OCI-LY7 (cell line): ENCODE measurements around the gene PIGN. TPM values are rescaled to one million over a fixed set of nuclear protein-coding genes. Genes with fewer than 3 reads are reported as not detected.

ENCODE experiments used
- BruUV-seq: library from RNA; stranded (reverse); fragments of 400-500 nt; replicated peaks from 2 replicates; lab custom pipeline; 2021; lab: Mats Ljungman, UMichigan
- CTCF ChIA-PET: fragments of 300-600 bp; sonication (Branson Sonifier 250); formaldehyde crosslinking; loops from one replicate; lab custom pipeline; 2022; ENCODE audit warnings: antibody characterized with exemption; ENCODE audit not compliant: unreplicated experiment; lab: Charles Lee
- POLR2A ChIA-PET: fragments of 300-600 bp; sonication (Branson Sonifier 250); formaldehyde crosslinking; loops from one replicate; lab custom pipeline; 2022; ENCODE audit warnings: antibody characterized with exemption; lab: Charles Lee
- DNase-seq: peaks from one replicate; pipeline ENCODE4 v3.0.0-alpha.2; 2015; ENCODE audit warnings: low spot score
- H2AFZ ChIP-seq: fragments of 200-600 bp; sonication (generic), shearing (Covaris generic); 2 replicates; pipeline ENCODE4 v1.6.1; 2014; ENCODE audit warnings: mild to moderate bottlenecking, antibody characterized with exemption, low read length, moderate library complexity
- H3K27ac ChIP-seq: fragments of 200-600 bp; sonication (generic); 2 replicates; pipeline ENCODE4 v1.5.1; 2014; ENCODE audit warnings: mixed run types, low read depth, mild to moderate bottlenecking, moderate library complexity, low read length, inconsistent platforms; ENCODE audit not compliant: poor library complexity, severe bottlenecking
- H3K36me3 ChIP-seq: fragments of 200-600 bp; sonication (generic); 2 replicates; pipeline ENCODE4 v1.6.1; 2014; ENCODE audit warnings: mild to moderate bottlenecking, antibody characterized with exemption, low read length, moderate library complexity, mixed read lengths; ENCODE audit not compliant: insufficient read depth
- H3K4me1 ChIP-seq: fragments of 200-600 bp; sonication (generic); 2 replicates; pipeline ENCODE4 v1.5.1; 2014; ENCODE audit warnings: mild to moderate bottlenecking, low read length; ENCODE audit not compliant: insufficient read depth, poor library complexity, severe bottlenecking
- H3K4me2 ChIP-seq: fragments of 200-600 bp; sonication (generic); 2 replicates; pipeline ENCODE4 v1.6.1; 2014; ENCODE audit warnings: mild to moderate bottlenecking, low read length
- H3K4me3 ChIP-seq: fragments of 200-600 bp; sonication (generic); 2 replicates; pipeline ENCODE4 v1.5.1; 2014; ENCODE audit warnings: mild to moderate bottlenecking, low read depth, low read length; ENCODE audit not compliant: poor library complexity, severe bottlenecking
- H3K79me2 ChIP-seq: fragments of 200-600 bp; sonication (generic); 2 replicates; pipeline ENCODE4 v1.6.1; 2016; ENCODE audit warnings: low read depth, mild to moderate bottlenecking, low read length, moderate library complexity, mixed read lengths; ENCODE audit not compliant: insufficient read depth
- H3K9me2 ChIP-seq: fragments of 200-600 bp; sonication (generic); 2 replicates; pipeline ENCODE4 v1.6.1; 2016; ENCODE audit warnings: mild to moderate bottlenecking, low read length, mixed read lengths; ENCODE audit not compliant: insufficient read depth
- H3K9me3 ChIP-seq: fragments of 200-600 bp; sonication (generic); 2 replicates; pipeline ENCODE4 v1.6.1; 2014; ENCODE audit warnings: mild to moderate bottlenecking, mixed run types, low read length, mixed read lengths
- H4K20me1 ChIP-seq: fragments of 200-600 bp; sonication (generic); 2 replicates; pipeline ENCODE4 v1.6.1; 2014; ENCODE audit warnings: mild to moderate bottlenecking, antibody characterized with exemption, low read length, moderate library complexity, mixed read lengths; ENCODE audit not compliant: insufficient read depth
- EZH2phosphoT487 ChIP-seq: fragments of 200-600 bp; sonication (generic); IDR thresholded peaks from 2 replicates; pipeline ENCODE4 v1.6.1; 2018; ENCODE audit warnings: low read depth, borderline replicate concordance, mild to moderate bottlenecking, mixed run types, antibody characterized with exemption, low read length, moderate library complexity, mixed read lengths
- intact Hi-C: fragments of 100-400 bp; cut with micrococcal nuclease; formaldehyde crosslinking; loops from one replicate; pipeline ENCODE4 v1.10.0; 2022; ENCODE audit not compliant: unreplicated experiment
- total RNA-seq, 2 experiments: library from RNA; depleted of rRNA in 1 of 2; stranded (reverse); fragments of >200 nt in 1 of 2; shearing (Covaris generic) in 1 of 2; gene quantifications; 2 replicates each; pipeline ENCODE4 v1.2.3, GENCODE V29; 2014 to 2022
- TF ChIP-seq, protein P1 (sequence below): fragments of 200-600 bp; sonication (generic); conservative IDR thresholded peaks from 2 replicates; pipeline ENCODE4 v1.5.1; 2014; ENCODE audit warnings: mild to moderate bottlenecking, antibody characterized with exemption, low read length, moderate library complexity, mixed read lengths

The PIGN gene
- total RNA-seq, 2 experiments from 2014 or later, result 10.9 to 23.7 TPM

DNA sequence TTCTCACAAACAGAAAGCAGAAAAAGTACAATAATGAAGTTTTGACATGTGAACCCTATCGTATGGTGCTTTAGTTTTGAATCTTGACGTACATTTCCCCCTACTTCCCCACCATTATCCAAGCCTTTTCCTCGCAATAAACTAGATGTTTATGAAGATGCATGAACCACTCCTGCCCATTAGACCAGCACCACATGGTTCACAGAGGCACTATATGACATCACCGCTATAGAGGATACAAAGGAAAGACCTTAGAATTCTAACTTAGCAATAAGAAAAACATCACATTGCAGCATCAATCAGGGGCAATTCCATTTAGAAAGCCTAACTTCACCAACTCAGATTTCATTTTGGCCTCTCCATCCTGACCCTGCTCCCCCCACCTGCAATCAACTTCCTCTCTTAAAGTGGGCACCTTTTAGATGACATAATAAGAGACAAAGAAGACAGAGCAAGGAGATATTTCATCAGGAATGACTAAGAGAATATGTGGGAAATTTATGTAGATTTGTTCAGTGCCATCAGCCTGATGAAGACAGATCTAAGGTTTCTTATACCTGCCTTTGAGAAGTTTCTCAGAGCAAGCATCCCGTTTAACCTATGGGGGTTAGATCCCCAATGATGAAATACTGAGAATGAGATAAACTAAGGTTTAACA, 124.9 kb downstream of the PIGN start:
- ChIA-PET POLR2A (no interaction called here), CTCF (no interaction called here)
- no peaks in the 10 kb centered on the region for H3K9me3 ChIP-seq
- H3K4me3 ChIP-seq, result no peak overlapping the region
- no peaks in the 10 kb centered on the region for H3K4me1 ChIP-seq
- no peak for DNase-seq
- no peaks in the 10 kb centered on the region for H3K9me2 ChIP-seq
- H3K4me2 ChIP-seq, result no peak overlapping the region
- no peaks in the 10 kb centered on the region for H3K79me2 ChIP-seq
- H3K27ac ChIP-seq, result no peak overlapping the region
- no TSS peak for BruUV-seq
- intact Hi-C loops, result no loop called here
- TF ChIP-seq EZH2phosphoT487, result no peak
- TF ChIP-seq, protein P1, sequence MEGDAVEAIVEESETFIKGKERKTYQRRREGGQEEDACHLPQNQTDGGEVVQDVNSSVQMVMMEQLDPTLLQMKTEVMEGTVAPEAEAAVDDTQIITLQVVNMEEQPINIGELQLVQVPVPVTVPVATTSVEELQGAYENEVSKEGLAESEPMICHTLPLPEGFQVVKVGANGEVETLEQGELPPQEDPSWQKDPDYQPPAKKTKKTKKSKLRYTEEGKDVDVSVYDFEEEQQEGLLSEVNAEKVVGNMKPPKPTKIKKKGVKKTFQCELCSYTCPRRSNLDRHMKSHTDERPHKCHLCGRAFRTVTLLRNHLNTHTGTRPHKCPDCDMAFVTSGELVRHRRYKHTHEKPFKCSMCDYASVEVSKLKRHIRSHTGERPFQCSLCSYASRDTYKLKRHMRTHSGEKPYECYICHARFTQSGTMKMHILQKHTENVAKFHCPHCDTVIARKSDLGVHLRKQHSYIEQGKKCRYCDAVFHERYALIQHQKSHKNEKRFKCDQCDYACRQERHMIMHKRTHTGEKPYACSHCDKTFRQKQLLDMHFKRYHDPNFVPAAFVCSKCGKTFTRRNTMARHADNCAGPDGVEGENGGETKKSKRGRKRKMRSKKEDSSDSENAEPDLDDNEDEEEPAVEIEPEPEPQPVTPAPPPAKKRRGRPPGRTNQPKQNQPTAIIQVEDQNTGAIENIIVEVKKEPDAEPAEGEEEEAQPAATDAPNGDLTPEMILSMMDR, result no peak
- no peak overlapping the region for H2AFZ ChIP-seq
- no peaks in the 10 kb centered on the region for H4K20me1 ChIP-seq
- no peaks in the 10 kb centered on the region for H3K36me3 ChIP-seq

DNA sequence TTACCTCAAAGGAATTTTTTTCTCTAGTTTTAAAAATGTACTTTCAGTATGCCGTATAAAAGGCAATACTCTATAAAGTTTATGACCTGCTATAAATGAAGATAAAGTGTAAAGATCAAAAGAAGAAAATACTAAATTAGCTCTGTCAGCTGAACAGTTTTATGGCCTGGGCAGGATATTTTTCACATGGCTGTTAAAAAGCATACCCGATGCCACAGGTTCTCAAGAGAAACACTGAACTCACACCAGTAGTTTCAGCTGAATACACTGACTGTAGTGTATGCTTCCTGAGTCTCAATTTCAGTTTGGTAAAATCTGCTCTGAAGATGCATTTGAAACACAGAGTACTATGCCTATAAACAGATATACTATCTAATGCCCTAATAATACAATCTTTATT, 126.0 kb downstream of the PIGN start:
- Histone ChIP-seq H3K79me2 (no peaks in the 10 kb centered on the region), H2AFZ (no peak overlapping the region), H3K4me2 (no peak overlapping the region), H3K4me3 (no peak overlapping the region), H3K27ac (no peak overlapping the region), H3K9me3 (no peaks in the 10 kb centered on the region), H3K4me1 (no peaks in the 10 kb centered on the region), H4K20me1 (no peaks in the 10 kb centered on the region), H3K9me2 (no peaks in the 10 kb centered on the region), H3K36me3 (no peaks in the 10 kb centered on the region)
- ChIA-PET CTCF (no interaction called here), POLR2A (no interaction called here)
- intact Hi-C loops, result no loop called here
- TF ChIP-seq EZH2phosphoT487, result no peak
- TF ChIP-seq, protein P1, result no peak
- no TSS peak for BruUV-seq
- DNase-seq, result no peak

DNA sequence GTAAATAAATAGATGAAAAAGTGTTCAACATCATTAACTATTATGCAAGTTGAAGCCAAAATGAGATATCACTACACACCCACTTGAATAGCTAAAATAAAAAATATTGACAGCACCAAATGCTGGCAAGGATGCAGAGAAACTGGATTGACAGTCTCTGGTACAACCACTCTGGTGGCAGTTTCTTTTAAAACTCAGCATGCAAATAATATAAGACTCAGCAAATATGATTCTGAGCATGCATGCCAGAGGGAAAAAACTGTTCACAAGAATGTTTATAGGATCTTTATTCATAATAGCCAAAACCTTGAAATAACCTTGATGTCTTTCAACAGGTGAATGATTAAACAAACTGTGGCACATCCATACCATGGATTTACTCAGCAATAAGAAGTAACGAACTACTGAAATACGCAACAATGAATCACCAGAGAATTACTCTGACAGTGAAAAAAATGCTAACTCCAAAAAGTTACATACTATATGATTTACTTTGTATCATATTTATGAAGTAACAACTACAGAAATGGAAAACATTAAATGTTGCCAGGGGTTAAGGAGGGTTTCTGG, 131.8 kb downstream of the PIGN start:
- DNase-seq, result no peak
- POLR2A ChIA-PET, result no interaction called here

More for the DNA sequence above, 131.8 kb downstream of the PIGN start:
- H3K36me3 ChIP-seq, result no peaks in the 10 kb centered on the region
- intact Hi-C loops, result no loop called here
- no peak for TF ChIP-seq EZH2phosphoT487
- TF ChIP-seq, protein P1, result no peak
- no peaks in the 10 kb centered on the region for H3K9me3 ChIP-seq
- H2AFZ ChIP-seq, result no peak overlapping the region
- no peak overlapping the region for H3K4me3 ChIP-seq
- no TSS peak for BruUV-seq
- H3K4me2 ChIP-seq, result no peak overlapping the region
- CTCF ChIA-PET, result no interaction called here
- no peaks in the 10 kb centered on the region for H4K20me1 ChIP-seq
- no peaks in the 10 kb centered on the region for H3K4me1 ChIP-seq
- no peaks in the 10 kb centered on the region for H3K9me2 ChIP-seq
- no peaks in the 10 kb centered on the region for H3K79me2 ChIP-seq
- no peak overlapping the region for H3K27ac ChIP-seq
